Brain microvascular endothelial cell (primary cell): ENCODE data around the gene CERS6.
A peak's percentile ranks its signal among the peaks of the same experiment; 100 is the strongest.

ENCODE experiments used
- DNase-seq: peaks from one replicate; pipeline ENCODE4 v3.0.0-alpha.2; 2020
- H3K27ac ChIP-seq: fragments of 250-450 bp; sonication (Bioruptor Pico); 2 replicates; pipeline ENCODE4 v1.5.1; 2020; ENCODE audit warnings: mild to moderate bottlenecking, moderate library complexity
- H3K27me3 ChIP-seq: fragments of 250-450 bp; sonication (Bioruptor Pico); replicated peaks from 2 replicates; pipeline ENCODE4 v1.5.1; 2020; ENCODE audit warnings: mild to moderate bottlenecking
- H3K36me3 ChIP-seq: fragments of 250-450 bp; sonication (Bioruptor Pico); replicated peaks from 2 replicates; pipeline ENCODE4 v1.5.1; 2020; ENCODE audit warnings: mild to moderate bottlenecking
- H3K4me3 ChIP-seq: 2 replicates; pipeline ENCODE4 v1.5.1; 2011; ENCODE audit warnings: low read depth, mild to moderate bottlenecking, control low read depth, low read length, moderate library complexity
- in situ Hi-C: cut with HindIII; loops from 2 replicates; pipeline ENCODE4 v1.10.0; 2017; ENCODE audit warnings: low sequenced_read_pairs, low pct_ligation_motif_present
- TF ChIP-seq, protein P1 (sequence below): IDR thresholded peaks from 2 replicates; pipeline ENCODE4 v1.5.1; 2011; ENCODE audit warnings: low read depth, mild to moderate bottlenecking, moderate library complexity, low read length, control low read depth, inconsistent platforms; ENCODE audit errors: missing control alignments

Gene CERS6

DNA sequence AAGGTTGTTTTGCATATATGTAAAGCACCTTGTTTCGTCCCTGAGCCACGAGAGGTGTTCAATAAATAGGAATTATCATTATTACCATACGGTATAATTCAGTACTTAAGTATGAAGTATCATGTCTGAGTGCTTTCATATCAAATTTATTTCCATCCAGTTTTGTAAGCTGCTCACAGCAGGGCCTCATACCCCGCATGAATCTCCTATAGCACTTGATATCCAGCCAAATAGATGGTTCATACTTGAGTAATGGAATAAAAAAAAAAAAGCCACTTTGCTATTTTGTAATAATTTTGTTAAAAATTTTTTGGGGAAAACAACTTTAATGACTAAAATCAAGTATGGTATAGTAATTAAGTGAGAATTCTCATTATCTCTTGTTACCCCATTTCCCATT lies 185.6 kb downstream of the CERS6 start:
- H3K27ac ChIP-seq = no peak overlapping the region
- H3K36me3 ChIP-seq = no peaks in the 10 kb centered on the region
- TF ChIP-seq, protein P1, sequence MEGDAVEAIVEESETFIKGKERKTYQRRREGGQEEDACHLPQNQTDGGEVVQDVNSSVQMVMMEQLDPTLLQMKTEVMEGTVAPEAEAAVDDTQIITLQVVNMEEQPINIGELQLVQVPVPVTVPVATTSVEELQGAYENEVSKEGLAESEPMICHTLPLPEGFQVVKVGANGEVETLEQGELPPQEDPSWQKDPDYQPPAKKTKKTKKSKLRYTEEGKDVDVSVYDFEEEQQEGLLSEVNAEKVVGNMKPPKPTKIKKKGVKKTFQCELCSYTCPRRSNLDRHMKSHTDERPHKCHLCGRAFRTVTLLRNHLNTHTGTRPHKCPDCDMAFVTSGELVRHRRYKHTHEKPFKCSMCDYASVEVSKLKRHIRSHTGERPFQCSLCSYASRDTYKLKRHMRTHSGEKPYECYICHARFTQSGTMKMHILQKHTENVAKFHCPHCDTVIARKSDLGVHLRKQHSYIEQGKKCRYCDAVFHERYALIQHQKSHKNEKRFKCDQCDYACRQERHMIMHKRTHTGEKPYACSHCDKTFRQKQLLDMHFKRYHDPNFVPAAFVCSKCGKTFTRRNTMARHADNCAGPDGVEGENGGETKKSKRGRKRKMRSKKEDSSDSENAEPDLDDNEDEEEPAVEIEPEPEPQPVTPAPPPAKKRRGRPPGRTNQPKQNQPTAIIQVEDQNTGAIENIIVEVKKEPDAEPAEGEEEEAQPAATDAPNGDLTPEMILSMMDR = no peak
- no peak for DNase-seq
- H3K4me3 ChIP-seq = no peak overlapping the region
- no peaks in the 10 kb centered on the region for H3K27me3 ChIP-seq
- in situ Hi-C loops = no loop called here

DNA sequence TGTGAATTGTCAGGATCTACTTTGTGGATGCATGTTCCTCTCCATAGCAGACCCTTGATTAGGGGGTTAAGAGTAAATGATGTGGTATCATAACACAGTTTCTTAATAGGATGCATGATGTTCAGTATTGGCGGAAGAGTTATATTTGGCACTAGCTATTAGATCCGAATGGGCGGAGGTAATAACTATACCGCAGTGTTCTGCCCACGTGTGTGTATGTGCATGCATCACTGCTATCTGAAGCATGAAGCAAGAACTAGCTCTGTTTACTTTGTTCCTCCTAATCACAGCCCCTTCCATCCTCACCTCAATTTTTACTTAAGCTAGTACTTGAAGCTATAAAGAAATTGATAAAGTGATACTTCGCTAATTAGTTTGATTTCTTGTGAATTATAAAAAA lies 186.8 kb downstream of the CERS6 start:
- DNase-seq = no peak
- Histone ChIP-seq H3K4me3 (no peak overlapping the region), H3K27ac (no peak overlapping the region), H3K36me3 (no peaks in the 10 kb centered on the region), H3K27me3 (no peaks in the 10 kb centered on the region)
- TF ChIP-seq, protein P1 = no peak
- in situ Hi-C loops = no loop called here

DNA sequence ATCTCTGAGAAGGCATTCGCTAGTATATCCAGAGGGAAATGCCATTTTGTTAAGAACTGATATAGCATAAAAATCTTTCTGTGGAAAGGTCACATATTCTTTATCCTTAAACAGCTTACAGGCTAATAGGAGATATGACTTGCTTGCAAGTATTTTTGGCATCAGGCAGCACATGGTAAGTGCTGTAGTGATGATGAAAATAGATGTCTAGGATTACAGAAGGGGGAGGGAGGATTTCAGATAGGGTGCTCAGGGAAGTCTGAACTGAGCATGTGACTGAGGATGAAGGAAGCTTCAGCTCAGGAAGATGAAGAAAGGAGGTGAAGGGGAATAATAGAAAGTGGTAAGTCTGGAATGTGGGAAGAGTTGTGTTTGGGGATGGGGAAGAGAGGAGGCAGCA lies 187.9 kb downstream of the CERS6 start:
- Histone ChIP-seq H3K36me3 (no peaks in the 10 kb centered on the region), H3K27ac (no peak overlapping the region), H3K4me3 (no peak overlapping the region), H3K27me3 (no peaks in the 10 kb centered on the region)
- TF ChIP-seq, protein P1 = no peak
- peak; percentile 38 for DNase-seq
- in situ Hi-C loops = no loop called here

DNA sequence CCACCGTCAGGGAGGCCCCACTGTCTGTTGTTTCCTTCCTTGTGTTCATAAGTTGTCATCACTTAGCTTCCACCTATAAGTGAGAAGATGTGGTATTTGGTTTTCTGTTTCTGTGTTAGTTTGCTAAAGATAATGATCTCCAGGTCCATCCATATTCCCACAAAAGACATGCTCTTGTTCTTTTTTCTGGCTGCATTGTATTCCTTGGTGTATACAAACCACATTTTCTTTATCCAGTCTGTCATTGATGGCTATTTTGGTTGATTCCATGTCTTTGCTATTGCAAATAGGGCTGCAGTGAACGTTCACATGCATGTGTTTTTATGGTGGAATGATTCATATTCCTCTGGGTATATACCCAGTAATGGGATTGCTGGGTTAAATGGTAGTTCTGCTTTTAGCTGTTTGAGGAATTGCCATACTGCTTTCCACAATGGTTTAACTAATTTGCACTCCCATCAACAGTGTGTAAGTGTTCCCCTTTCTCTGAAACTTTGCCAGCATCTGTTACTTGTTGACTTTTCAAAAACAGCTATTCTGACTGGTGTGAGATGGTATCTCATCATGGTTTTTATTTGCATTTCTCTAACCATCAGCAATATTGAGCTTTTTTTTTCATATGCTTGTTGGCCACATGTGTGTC lies 189.7 kb downstream of the CERS6 start:
- DNase-seq = no peak
- no peaks in the 10 kb centered on the region for H3K27me3 ChIP-seq
- in situ Hi-C loops = no loop called here
- H3K4me3 ChIP-seq = no peak overlapping the region
- H3K27ac ChIP-seq = no peak overlapping the region
- no peaks in the 10 kb centered on the region for H3K36me3 ChIP-seq
- TF ChIP-seq, protein P1 = no peak

DNA sequence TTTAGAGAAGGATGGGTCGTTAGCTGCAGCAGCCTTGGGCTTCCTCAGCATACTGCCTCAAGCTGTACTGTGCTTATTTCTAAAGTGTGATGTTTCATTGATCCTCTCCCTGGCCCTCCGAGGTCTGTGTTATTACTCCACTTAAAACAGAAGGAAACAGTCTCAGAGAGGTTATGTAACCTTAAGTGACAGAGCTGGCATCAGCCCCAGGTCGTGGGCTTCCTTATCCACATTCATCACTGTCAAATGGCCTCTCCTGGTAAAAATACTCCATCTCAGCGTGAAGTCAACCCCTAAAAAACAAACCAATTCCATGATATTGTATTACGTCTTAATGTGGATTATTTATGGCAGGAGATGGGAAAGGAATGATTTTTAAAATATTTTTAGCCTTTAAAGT lies 193.0 kb downstream of the CERS6 start:
- no peaks in the 10 kb centered on the region for H3K36me3 ChIP-seq
- in situ Hi-C loops = no loop called here
- TF ChIP-seq, protein P1 = no peak
- no peak overlapping the region for H3K27ac ChIP-seq
- no peak overlapping the region for H3K4me3 ChIP-seq
- no peak for DNase-seq
- no peaks in the 10 kb centered on the region for H3K27me3 ChIP-seq

DNA sequence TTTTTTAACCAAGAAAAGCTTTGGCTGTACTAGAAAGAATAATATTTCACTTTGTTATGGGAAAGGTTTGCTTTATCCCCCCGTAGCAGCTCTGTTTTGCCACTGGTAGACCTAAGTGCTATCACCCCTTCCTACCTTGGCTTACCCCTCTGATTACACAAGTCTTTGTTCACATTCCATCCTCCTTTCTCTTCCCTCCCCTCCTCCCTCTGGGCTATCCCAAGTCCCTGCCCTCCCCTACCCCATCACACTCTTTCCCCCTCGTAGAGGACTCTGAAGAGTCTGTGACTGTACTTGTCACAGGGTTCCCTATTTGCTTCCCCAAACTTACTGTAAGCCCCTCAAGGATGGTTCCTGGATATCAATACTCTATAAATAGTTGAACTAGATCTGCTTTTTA lies 193.5 kb downstream of the CERS6 start:
- TF ChIP-seq, protein P1 = no peak
- in situ Hi-C loops = no loop called here
- Histone ChIP-seq H3K27ac (no peak overlapping the region), H3K36me3 (no peaks in the 10 kb centered on the region), H3K27me3 (no peaks in the 10 kb centered on the region), H3K4me3 (no peak overlapping the region)
- DNase-seq = no peak
